GM18502 (cell line): ENCODE data around the gene STARD5.
A peak's percentile ranks its signal among the peaks of the same experiment; 100 is the strongest.
"Not testable (repeated sequence)": the region's sequence is repeated elsewhere in the genome, so short reads cannot be mapped to it uniquely, and the experiment has no call there.

Experiments
- ATAC-seq: cut with Tn5 transposase; IDR thresholded peaks from one replicate; pipeline ENCODE4 v1.9.1; 2021; ENCODE audit warnings: mild to moderate bottlenecking; ENCODE audit not compliant: unreplicated experiment, poor library complexity

Gene STARD5

GRCh38 chr15:81323944-81324881 lies at the start of gene STARD5:
STARD5 (minus strand) TSS chr15:81324141; CDS start chr15:81324099, 42 bp downstream.
- ATAC-seq, result peak; percentile 99

GRCh38 chr15:81373176-81373575 lies 49.2 kb upstream of the STARD5 start:
- ATAC-seq, result no peak

GRCh38 chr15:81372575-81372974 lies 48.6 kb upstream of the STARD5 start:
- no peak for ATAC-seq

- no peak for ATAC-seq
These were observed 40.0 kb upstream of the STARD5 start for GRCh38 chr15:81363718-81364500.

- no peak for ATAC-seq
These were observed 39.3 kb upstream of the STARD5 start for GRCh38 chr15:81363276-81363675.

GRCh38 chr15:81362790-81363189 lies 38.8 kb upstream of the STARD5 start:
- no peak for ATAC-seq

- no peak for ATAC-seq
These were observed 38.0 kb upstream of the STARD5 start for GRCh38 chr15:81361891-81362290.

GRCh38 chr15:81360491-81360890 lies 36.5 kb upstream of the STARD5 start:
- no peak for ATAC-seq

GRCh38 chr15:81358248-81358647 lies 34.3 kb upstream of the STARD5 start:
- ATAC-seq, result no peak

GRCh38 chr15:81357180-81357686 lies 33.3 kb upstream of the STARD5 start:
- ATAC-seq, result no peak

GRCh38 chr15:81356252-81356651 lies 32.3 kb upstream of the STARD5 start:
- ATAC-seq, result no peak

- ATAC-seq, result no peak
These were observed 27.7 kb upstream of the STARD5 start for GRCh38 chr15:81351651-81352050.

- no peak for ATAC-seq
These were observed 25.3 kb upstream of the STARD5 start for GRCh38 chr15:81349271-81349670.

GRCh38 chr15:81348691-81349090 lies 24.8 kb upstream of the STARD5 start:
- ATAC-seq, result not testable (repeated sequence)

- ATAC-seq, result no peak
These were observed 24.0 kb upstream of the STARD5 start for GRCh38 chr15:81347910-81348309.

GRCh38 chr15:81346611-81347010 lies 22.7 kb upstream of the STARD5 start:
- no peak for ATAC-seq

- ATAC-seq, result no peak
These were observed 19.4 kb upstream of the STARD5 start for GRCh38 chr15:81343371-81343770.

- ATAC-seq, result no peak
These were observed 17.4 kb upstream of the STARD5 start for GRCh38 chr15:81341351-81341750.

- ATAC-seq, result no peak
These were observed 15.9 kb upstream of the STARD5 start for GRCh38 chr15:81339851-81340250.

GRCh38 chr15:81339321-81339720 lies 15.4 kb upstream of the STARD5 start:
- ATAC-seq, result no peak
